Measurements from ENCODE around the gene FGA. TPM values are rescaled to one million over a fixed set of nuclear protein-coding genes. Genes with fewer than 3 reads are reported as not detected.

FGA gene
- total and polyA plus RNA-seq, 10 of the 15 experiments (the other 5 are each of a cell fraction or from before 2014, with no cell fraction given), result 3.6 TPM; not detected in 9

DNA sequence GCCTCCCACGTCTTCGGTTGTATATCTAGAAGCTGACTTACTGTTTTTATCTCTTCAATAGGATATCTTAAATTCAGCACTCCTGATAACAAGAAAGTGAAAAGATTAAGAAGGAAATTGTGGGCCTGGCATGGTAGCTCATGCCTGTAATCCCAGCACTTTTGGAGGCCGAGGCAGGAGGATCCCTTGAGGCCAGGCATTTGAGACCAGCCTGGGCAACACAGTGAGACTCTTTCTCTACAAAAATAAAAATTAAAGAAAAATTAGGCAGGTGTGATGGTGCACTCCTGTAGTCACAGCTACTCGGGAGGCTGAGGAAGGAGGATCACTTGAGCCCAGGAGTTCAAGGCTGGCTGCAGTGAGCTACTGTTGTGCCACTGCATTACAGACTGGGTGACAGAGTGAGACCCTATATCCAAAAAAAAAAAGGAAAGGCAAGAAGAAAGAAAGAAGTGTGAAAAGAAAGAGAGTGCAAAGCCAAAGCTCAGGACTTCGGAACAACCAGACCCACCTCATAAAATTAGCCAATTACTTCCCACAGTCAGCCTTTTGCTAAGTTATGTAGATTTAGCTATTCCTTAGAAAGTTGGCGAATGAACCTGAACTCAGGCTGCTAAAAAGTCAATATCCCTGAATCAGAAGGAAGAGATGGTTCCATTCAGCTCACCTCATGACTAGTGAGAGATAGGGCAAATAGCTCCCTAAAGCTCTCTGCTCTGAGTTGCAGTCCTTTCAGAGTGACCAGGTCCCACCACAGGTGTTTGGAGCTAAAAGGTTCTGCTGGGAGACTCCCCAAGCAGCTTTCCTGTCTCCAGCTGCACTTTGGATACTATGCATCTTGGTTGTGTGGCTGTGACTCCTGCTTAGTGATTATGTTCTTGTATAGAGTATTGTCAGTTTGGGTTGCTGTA, 12.7 kb upstream of the FGA start:
- no peaks in the 10 kb centered on the region for H3K36me3 ChIP-seq (ENCODE audit: control insufficient read depth in 2 of 2, insufficient read depth in 2 of 2, low read length in 1 of 2)
- no peak for ATAC-seq
- H3K4me2 ChIP-seq (ENCODE audit: control insufficient read depth, insufficient read depth), result no peak overlapping the region
- no peak for FAIRE-seq
- intact Hi-C loops (cut with micrococcal nuclease; ENCODE audit: unreplicated experiment) (no loop called here), in situ Hi-C loops (cut with MboI) (no loop called here)
- H2AFZ ChIP-seq (ENCODE audit: control insufficient read depth, low read depth, low read length), result no peak overlapping the region
- H3K79me2 ChIP-seq (ENCODE audit: control insufficient read depth, insufficient read depth, low read length), result no peaks in the 10 kb centered on the region
- H3K4me1 ChIP-seq (ENCODE audit: control insufficient read depth, insufficient read depth, low read length), result no peaks in the 10 kb centered on the region
- H3K9ac ChIP-seq (ENCODE audit: control insufficient read depth, insufficient read depth, low read length), result no peak overlapping the region
- TF ChIP-seq SMAD5 (IDR thresholded peaks at IDR 0.05; ENCODE audit: low read depth) (no peak), HCFC1 (IDR thresholded peaks at IDR 0.05; ENCODE audit: low read length) (no peak), NFYA (IDR thresholded peaks at IDR 0.05; ENCODE audit: borderline replicate concordance, low read depth, low read length) (no peak), FOXM1 (IDR thresholded peaks at IDR 0.05; ENCODE audit: low read depth, low read length) (no peak), PAX8 (IDR thresholded peaks at IDR 0.05) (no peak), MYC (IDR thresholded peaks at IDR 0.05; ENCODE audit: insufficient read depth, insufficient read length, insufficient replicate concordance, low read length, severe bottlenecking) (no peak), HDAC6 (IDR thresholded peaks at IDR 0.05; ENCODE audit: unreplicated experiment) (no peak), BRCA1 (IDR thresholded peaks at IDR 0.05; ENCODE audit: low read depth, low read length) (no peak), EGR1 (IDR thresholded peaks at IDR 0.05; ENCODE audit: borderline replicate concordance in 1 of 2, low read depth in 2 of 2, low read length in 2 of 2) (no peak), NFIC (IDR thresholded peaks at IDR 0.05; ENCODE audit: low read depth, low read length) (no peak), ZBED1 (IDR thresholded peaks at IDR 0.05; ENCODE audit: borderline replicate concordance) (no peak), RCOR1 (conservative IDR thresholded peaks at IDR 0.05; ENCODE audit: low read depth, low read length) (no peak)
- TF ChIP-seq, protein P1, sequence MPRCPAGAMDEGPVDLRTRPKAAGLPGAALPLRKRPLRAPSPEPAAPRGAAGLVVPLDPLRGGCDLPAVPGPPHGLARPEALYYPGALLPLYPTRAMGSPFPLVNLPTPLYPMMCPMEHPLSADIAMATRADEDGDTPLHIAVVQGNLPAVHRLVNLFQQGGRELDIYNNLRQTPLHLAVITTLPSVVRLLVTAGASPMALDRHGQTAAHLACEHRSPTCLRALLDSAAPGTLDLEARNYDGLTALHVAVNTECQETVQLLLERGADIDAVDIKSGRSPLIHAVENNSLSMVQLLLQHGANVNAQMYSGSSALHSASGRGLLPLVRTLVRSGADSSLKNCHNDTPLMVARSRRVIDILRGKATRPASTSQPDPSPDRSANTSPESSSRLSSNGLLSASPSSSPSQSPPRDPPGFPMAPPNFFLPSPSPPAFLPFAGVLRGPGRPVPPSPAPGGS (IDR thresholded peaks at IDR 0.05; ENCODE audit: borderline replicate concordance, insufficient read depth, low read depth, low read length, poor library complexity, severe bottlenecking), result no peak
- TF ChIP-seq, protein P2, sequence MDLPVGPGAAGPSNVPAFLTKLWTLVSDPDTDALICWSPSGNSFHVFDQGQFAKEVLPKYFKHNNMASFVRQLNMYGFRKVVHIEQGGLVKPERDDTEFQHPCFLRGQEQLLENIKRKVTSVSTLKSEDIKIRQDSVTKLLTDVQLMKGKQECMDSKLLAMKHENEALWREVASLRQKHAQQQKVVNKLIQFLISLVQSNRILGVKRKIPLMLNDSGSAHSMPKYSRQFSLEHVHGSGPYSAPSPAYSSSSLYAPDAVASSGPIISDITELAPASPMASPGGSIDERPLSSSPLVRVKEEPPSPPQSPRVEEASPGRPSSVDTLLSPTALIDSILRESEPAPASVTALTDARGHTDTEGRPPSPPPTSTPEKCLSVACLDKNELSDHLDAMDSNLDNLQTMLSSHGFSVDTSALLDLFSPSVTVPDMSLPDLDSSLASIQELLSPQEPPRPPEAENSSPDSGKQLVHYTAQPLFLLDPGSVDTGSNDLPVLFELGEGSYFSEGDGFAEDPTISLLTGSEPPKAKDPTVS (IDR thresholded peaks at IDR 0.05; ENCODE audit: low read depth, low read length), result no peak
- POLR2A ChIA-PET, result no interaction called here
- 27% methylated on average over 6 of the region's 6 CpGs for WGBS (ENCODE audit: insufficient coverage, insufficient replicate concordance, low lambda C conversion rate, missing lambda C conversion rate)
- RAD21 ChIA-PET (ENCODE audit: unreplicated experiment), result interaction anchor here (1.0 kb wide), 1 partner anchor 183 kb away, joined by 3 read pairs; no protein-coding TSS in a partner anchor
- SMC1A ChIA-PET (ENCODE audit: uncharacterized antibody, unreplicated experiment), result interaction anchor here (1.3 kb wide), 1 partner anchor 15 kb away, joined by 5 read pairs; no protein-coding TSS in a partner anchor
- no peak for DNase-seq (ENCODE audit: low read depth, low spot score)
- CTCF ChIA-PET, result interaction anchor here (0.5 to 2.7 kb wide), 4 partner anchors 10 to 58 kb away, joined by 3 to 10 read pairs (median 6); no protein-coding TSS in a partner anchor
- no peak overlapping the region for H3K27ac ChIP-seq (ENCODE audit: control insufficient read depth, insufficient read depth)
- no peak overlapping the region for H3K4me3 ChIP-seq
- no peaks in the 10 kb centered on the region for H4K20me1 ChIP-seq (ENCODE audit: control insufficient read depth, insufficient read depth)
- no peaks in the 10 kb centered on the region for H3K9me3 ChIP-seq (replicated peaks; ENCODE audit: control insufficient read depth, insufficient read depth, low read length)
- BruUV-seq (replicated peaks), result no TSS peak
- no peaks in the 10 kb centered on the region for H3K27me3 ChIP-seq (replicated peaks in 1 of 2; ENCODE audit: control insufficient read depth in 2 of 2, insufficient read depth in 2 of 2, low read length in 1 of 2)

Data from GM12878 (cell line).